HCT116 (cell line): ENCODE data around the gene GXYLT2. TPM values are rescaled to one million over a fixed set of nuclear protein-coding genes. Genes with fewer than 3 reads are reported as not detected.

ENCODE experiments used
- ATAC-seq: fragments of 200-7000 bp; cut with Tn5 transposase; 2 replicates; pipeline ENCODE4 v1.9.1; 2020; ENCODE audit warnings: mild to moderate bottlenecking, moderate library complexity
- BruUV-seq: library from RNA; stranded (reverse); fragments of 400-500 nt; replicated peaks from 2 replicates; lab custom pipeline; 2021; lab: Mats Ljungman, UMichigan
- CTCF ChIA-PET: fragments of 300-600 bp; sonication (Branson Sonifier 250); formaldehyde crosslinking; loops from one replicate; lab custom pipeline; 2021; ENCODE audit warnings: antibody characterized with exemption; lab: Charles Lee
- POLR2A ChIA-PET: fragments of 300-600, 350-600 bp; sonication (Branson Sonifier 250); formaldehyde crosslinking; loops from one replicate; lab custom pipeline; 2021; ENCODE audit warnings: antibody characterized with exemption; lab: Charles Lee
- RAD21 ChIA-PET, 2 experiments: fragments of 300-600 bp; sonication (Branson Sonifier 250); formaldehyde crosslinking; loops; one replicate each; lab custom pipeline; 2023; ENCODE audit warnings: low total read pairs in 2 of 2; ENCODE audit not compliant: uncharacterized antibody in 2 of 2, unreplicated experiment in 2 of 2, low non-redundant PET in 1 of 2; lab: Charles Lee
- DNase-seq: peaks from one replicate; pipeline ENCODE4 v3.0.0-alpha.2; 2010; ENCODE audit warnings: low read depth, low spot score
- H2AFZ ChIP-seq: fragments of 200-600 bp; shearing (Covaris generic), sonication (generic); 2 replicates; pipeline ENCODE4 v1.6.1; 2017; ENCODE audit warnings: low read depth, mixed run types, mixed read lengths, antibody characterized with exemption, low read length; ENCODE audit not compliant: poor library complexity, severe bottlenecking
- H3K27ac ChIP-seq: 2 replicates; pipeline ENCODE4 v1.5.1; 2012; ENCODE audit warnings: low read depth, low read length
- H3K27me3 ChIP-seq: fragments of 200-600 bp; sonication (generic); 2 replicates; pipeline ENCODE4 v1.6.1; 2016; ENCODE audit warnings: mixed run types, low read length, mixed read lengths; ENCODE audit not compliant: insufficient read depth
- H3K36me3 ChIP-seq, 2 experiments: fragments of 200-500 bp in 1 of 2; fragments of 200-600 bp in 1 of 2; sonication (Bioruptor generic) in 1 of 2; sonication (generic) in 1 of 2; 2 replicates each; pipeline versions ENCODE4 v1.5.1 to v1.6.1; 2014 to 2016; ENCODE audit warnings: low read length in 2 of 2, inconsistent platforms in 1 of 2, mixed read lengths in 1 of 2, mixed run types in 1 of 2; ENCODE audit not compliant: insufficient read depth in 2 of 2, control insufficient read depth in 1 of 2
- H3K4me1 ChIP-seq, 2 experiments: fragments of 200-600 bp in 1 of 2; sonication (generic) in 1 of 2; 2 replicates each; pipeline versions ENCODE4 v1.5.1 to v1.6.1; 2012 to 2017; ENCODE audit warnings: low read length in 2 of 2, inconsistent platforms in 1 of 2, mild to moderate bottlenecking in 1 of 2, mixed read lengths in 1 of 2, mixed run types in 1 of 2, moderate library complexity in 1 of 2; ENCODE audit not compliant: insufficient read depth in 2 of 2, control insufficient read depth in 1 of 2
- H3K4me2 ChIP-seq: fragments of 200-600 bp; sonication (generic); 2 replicates; pipeline ENCODE4 v1.6.1; 2017; ENCODE audit warnings: mixed run types, low read length, mixed read lengths
- H3K4me3 ChIP-seq, 2 experiments: fragments of 200-600 bp in 1 of 2; sonication (generic) in 1 of 2; replicated peaks in 1 of 2; 2 replicates each; pipeline ENCODE4 v1.5.1; 2011 to 2016; ENCODE audit warnings: low read length in 2 of 2, control low read depth in 1 of 2, low read depth in 1 of 2, mild to moderate bottlenecking in 1 of 2, mixed read lengths in 1 of 2, mixed run types in 1 of 2
- H3K79me2 ChIP-seq: fragments of 200-600 bp; sonication (generic); 2 replicates; pipeline ENCODE4 v1.6.1; 2017; ENCODE audit warnings: mild to moderate bottlenecking, mixed run types, low read length, moderate library complexity, mixed read lengths; ENCODE audit not compliant: insufficient read depth
- H3K9ac ChIP-seq: fragments of 200-600 bp; sonication (generic); 2 replicates; pipeline ENCODE4 v1.6.1; 2016; ENCODE audit warnings: low read length, mixed read lengths
- H3K9me2 ChIP-seq: fragments of 200-600 bp; sonication (generic), shearing (Covaris generic); 2 replicates; pipeline ENCODE4 v1.6.1; 2017; ENCODE audit warnings: mixed run types, mild to moderate bottlenecking, moderate library complexity; ENCODE audit not compliant: insufficient read depth
- H3K9me3 ChIP-seq, 2 experiments: fragments of 200-500 bp in 1 of 2; fragments of 200-600 bp in 1 of 2; sonication (Bioruptor generic) in 1 of 2; sonication (generic) in 1 of 2; 2 replicates each; pipeline ENCODE4 v1.6.1; 2014 to 2017; ENCODE audit warnings: low read length in 2 of 2, mixed read lengths in 2 of 2, inconsistent platforms in 1 of 2, low read depth in 1 of 2, mild to moderate bottlenecking in 1 of 2, mixed run types in 1 of 2, moderate library complexity in 1 of 2; ENCODE audit not compliant: control insufficient read depth in 1 of 2, insufficient read depth in 1 of 2
- H4K20me1 ChIP-seq: fragments of 200-600 bp; sonication (generic), shearing (Covaris generic); 2 replicates; pipeline ENCODE4 v1.6.1; 2017; ENCODE audit warnings: mixed run types, mild to moderate bottlenecking, moderate library complexity; ENCODE audit not compliant: insufficient read depth
- CBX3 ChIP-seq: IDR thresholded peaks from 2 replicates; pipeline ENCODE4 v1.6.1; 2012; ENCODE audit warnings: low read depth
- EGR1 ChIP-seq: IDR thresholded peaks from 2 replicates; pipeline ENCODE4 v1.6.1; 2012; ENCODE audit warnings: low read depth
- ELF1 ChIP-seq: IDR thresholded peaks from 2 replicates; pipeline ENCODE4 v1.6.1; 2012; ENCODE audit warnings: low read depth, borderline replicate concordance
- FOSL1 ChIP-seq: IDR thresholded peaks from 2 replicates; pipeline ENCODE4 v1.6.1; 2012; ENCODE audit warnings: low read depth
- POLR2AphosphoS5 ChIP-seq: IDR thresholded peaks from 2 replicates; pipeline ENCODE4 v1.6.1; 2011; ENCODE audit warnings: mild to moderate bottlenecking, low read depth, low read length, moderate library complexity
- REST ChIP-seq: IDR thresholded peaks from 2 replicates; pipeline ENCODE4 v1.6.1; 2012; ENCODE audit warnings: low read depth
- YY1 ChIP-seq: IDR thresholded peaks from 2 replicates; pipeline ENCODE4 v1.6.1; 2011; ENCODE audit warnings: low read length, low read depth, moderate library complexity, mild to moderate bottlenecking; ENCODE audit not compliant: insufficient replicate concordance; ENCODE audit errors: extremely low read depth
- ZFX ChIP-seq: fragments of 450-650 bp; IDR thresholded peaks from 2 replicates; pipeline ENCODE4 v1.6.1; 2017
- ZNF274 ChIP-seq: fragments of 200-500 bp; sonication (Bioruptor generic); IDR thresholded peaks from 2 replicates; pipeline ENCODE4 v1.6.1; 2014; ENCODE audit warnings: mild to moderate bottlenecking, low read depth, low read length, inconsistent platforms
- intact Hi-C: fragments of 100-400 bp; cut with micrococcal nuclease; formaldehyde crosslinking; loops from 2 replicates; pipeline ENCODE4 v1.10.0; 2022
- total RNA-seq: library from RNA; stranded (reverse); gene quantifications from one replicate; pipeline ENCODE4 v1.2.1, GENCODE V29; 2021; ENCODE audit not compliant: unreplicated experiment

The GXYLT2 gene
- total RNA-seq, 1 experiment from 2014 or later = 5.6 TPM

GRCh38 chr3:72899349-72899765, 11.5 kb downstream of the GXYLT2 start:
- H3K4me1 ChIP-seq = peaks cover 0 to 9% of the 10 kb centered on the region in 2 experiments; a peak in 2 of 4 replicates
- no peaks in the 10 kb centered on the region for H3K27me3 ChIP-seq
- no peaks in the 10 kb centered on the region for H4K20me1 ChIP-seq
- no peak overlapping the region for H3K9ac ChIP-seq
- RAD21 ChIA-PET = no interaction called here
- intact Hi-C loops = no loop called here
- CTCF ChIA-PET = no interaction called here
- ATAC-seq (no peak), DNase-seq (no peak)
- H3K36me3 ChIP-seq = no peaks in the 10 kb centered on the region
- POLR2A ChIA-PET = no interaction called here
- no TSS peak for BruUV-seq
- no peak overlapping the region for H2AFZ ChIP-seq
- H3K4me2 ChIP-seq = no peak overlapping the region
- no peaks in the 10 kb centered on the region for H3K9me3 ChIP-seq
- H3K9me2 ChIP-seq = no peaks in the 10 kb centered on the region
- TF ChIP-seq POLR2AphosphoS5 = no peak
- no peak for TF ChIP-seq ELF1
- no peak for TF ChIP-seq ZNF274
- H3K79me2 ChIP-seq = no peaks in the 10 kb centered on the region
- no peak overlapping the region for H3K27ac ChIP-seq
- no peak overlapping the region for H3K4me3 ChIP-seq

- H3K4me2 ChIP-seq = no peak overlapping the region
- intact Hi-C loops = no loop called here
- CTCF ChIA-PET = no interaction called here
- H3K4me1 ChIP-seq = peaks cover 0 to 9% of the 10 kb centered on the region in 2 experiments; a peak in 2 of 4 replicates
- no TSS peak for BruUV-seq
- no peaks in the 10 kb centered on the region for H3K9me2 ChIP-seq
- ATAC-seq (no peak), DNase-seq (no peak)
- no peak overlapping the region for H3K27ac ChIP-seq
- POLR2A ChIA-PET = no interaction called here
- H3K9ac ChIP-seq = no peak overlapping the region
- H3K9me3 ChIP-seq = no peaks in the 10 kb centered on the region
- no peaks in the 10 kb centered on the region for H4K20me1 ChIP-seq
- TF ChIP-seq REST = no peak
- TF ChIP-seq YY1 = no peak
- TF ChIP-seq FOSL1 = no peak
- TF ChIP-seq ZFX = no peak
- TF ChIP-seq CBX3 = no peak
- TF ChIP-seq EGR1 = no peak
- RAD21 ChIA-PET = no interaction called here
- no peaks in the 10 kb centered on the region for H3K27me3 ChIP-seq
- H3K4me3 ChIP-seq = no peak overlapping the region
- no peaks in the 10 kb centered on the region for H3K36me3 ChIP-seq
- no peak overlapping the region for H2AFZ ChIP-seq
- no peaks in the 10 kb centered on the region for H3K79me2 ChIP-seq
Observed at GRCh38 chr3:72900048-72900447, 12.2 kb downstream of the GXYLT2 start.
